OCI-LY1 (cell line): ENCODE measurements around the gene CDC42.

Source experiments
- EZH2 ChIP-seq: fragments of 200-600 bp; sonication (generic), shearing (Covaris generic); IDR thresholded peaks from 2 replicates; pipeline ENCODE4 v1.8.0; 2017; ENCODE audit warnings: borderline replicate concordance, mixed run types, mild to moderate bottlenecking, antibody characterized with exemption, low read length, moderate library complexity, mixed read lengths
- TF ChIP-seq, protein P1 (sequence below): fragments of 200-600 bp; sonication (generic), shearing (Covaris generic); IDR thresholded peaks from 2 replicates; pipeline ENCODE4 v1.5.1; 2017; ENCODE audit warnings: mild to moderate bottlenecking, antibody characterized with exemption, low read length, moderate library complexity, mixed read lengths

DNA sequence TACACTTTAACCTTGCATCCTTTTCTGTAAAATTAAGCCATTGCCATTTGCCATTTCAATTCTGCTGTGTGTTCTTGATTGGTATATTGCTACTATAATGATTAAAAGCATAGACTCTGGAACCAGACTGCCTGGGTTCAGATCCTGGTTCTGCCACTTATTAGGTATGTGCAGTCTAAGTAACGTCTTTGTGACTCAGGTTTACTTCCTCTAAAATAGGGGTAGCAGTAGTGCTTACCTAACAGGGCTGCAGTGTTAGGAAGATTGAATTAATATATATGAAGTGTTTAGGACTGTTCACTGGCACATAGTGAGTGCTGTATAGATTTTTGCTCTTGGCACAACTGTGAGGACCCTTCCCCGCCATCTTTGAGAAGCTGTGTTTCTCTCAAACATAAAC, 4.4 kb downstream of the CDC42 start:
- TF ChIP-seq, protein P1, sequence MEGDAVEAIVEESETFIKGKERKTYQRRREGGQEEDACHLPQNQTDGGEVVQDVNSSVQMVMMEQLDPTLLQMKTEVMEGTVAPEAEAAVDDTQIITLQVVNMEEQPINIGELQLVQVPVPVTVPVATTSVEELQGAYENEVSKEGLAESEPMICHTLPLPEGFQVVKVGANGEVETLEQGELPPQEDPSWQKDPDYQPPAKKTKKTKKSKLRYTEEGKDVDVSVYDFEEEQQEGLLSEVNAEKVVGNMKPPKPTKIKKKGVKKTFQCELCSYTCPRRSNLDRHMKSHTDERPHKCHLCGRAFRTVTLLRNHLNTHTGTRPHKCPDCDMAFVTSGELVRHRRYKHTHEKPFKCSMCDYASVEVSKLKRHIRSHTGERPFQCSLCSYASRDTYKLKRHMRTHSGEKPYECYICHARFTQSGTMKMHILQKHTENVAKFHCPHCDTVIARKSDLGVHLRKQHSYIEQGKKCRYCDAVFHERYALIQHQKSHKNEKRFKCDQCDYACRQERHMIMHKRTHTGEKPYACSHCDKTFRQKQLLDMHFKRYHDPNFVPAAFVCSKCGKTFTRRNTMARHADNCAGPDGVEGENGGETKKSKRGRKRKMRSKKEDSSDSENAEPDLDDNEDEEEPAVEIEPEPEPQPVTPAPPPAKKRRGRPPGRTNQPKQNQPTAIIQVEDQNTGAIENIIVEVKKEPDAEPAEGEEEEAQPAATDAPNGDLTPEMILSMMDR, result no peak
- TF ChIP-seq EZH2, result no peak
